Mammary epithelial cell (primary cell): ENCODE results near the gene CATSPERD.

Experiments used
- EZH2 ChIP-seq: IDR thresholded peaks from 2 replicates; pipeline ENCODE4 v1.6.1; 2012; ENCODE audit warnings: low read length, inconsistent platforms, borderline replicate concordance
- TF ChIP-seq, protein P1 (sequence below), 2 donors: IDR thresholded peaks in 1 of 2; conservative IDR thresholded peaks in 1 of 2; 2 replicates each; pipeline ENCODE4 v1.5.1; 2011 to 2012; ENCODE audit warnings: inconsistent platforms in 2 of 2, low read length in 2 of 2, mild to moderate bottlenecking in 2 of 2, control low read depth in 1 of 2, low read depth in 1 of 2; ENCODE audit not compliant: insufficient read depth in 1 of 2; ENCODE audit errors: extremely low read depth in 1 of 2

DNA sequence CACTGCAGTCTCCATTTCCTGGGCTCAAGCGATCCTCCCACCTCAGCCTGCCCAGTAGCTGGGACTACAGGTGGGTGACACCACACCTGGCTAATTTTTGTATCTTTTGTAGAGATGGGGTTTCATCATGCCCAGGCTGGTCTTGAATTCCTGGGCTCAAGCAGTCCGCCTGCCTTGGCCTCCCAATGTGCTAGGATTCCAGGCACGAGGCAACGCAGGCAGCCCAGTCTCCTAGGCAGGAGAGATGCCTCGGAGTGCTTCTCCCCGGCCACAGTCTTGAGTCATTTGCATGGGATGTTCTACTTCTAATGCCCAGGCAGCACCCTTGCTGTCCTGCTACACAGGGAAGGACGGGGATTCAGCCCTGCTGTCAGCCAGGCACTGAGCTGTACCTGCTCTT is 48.8 kb upstream of the CATSPERD start:
- TF ChIP-seq, protein P1, sequence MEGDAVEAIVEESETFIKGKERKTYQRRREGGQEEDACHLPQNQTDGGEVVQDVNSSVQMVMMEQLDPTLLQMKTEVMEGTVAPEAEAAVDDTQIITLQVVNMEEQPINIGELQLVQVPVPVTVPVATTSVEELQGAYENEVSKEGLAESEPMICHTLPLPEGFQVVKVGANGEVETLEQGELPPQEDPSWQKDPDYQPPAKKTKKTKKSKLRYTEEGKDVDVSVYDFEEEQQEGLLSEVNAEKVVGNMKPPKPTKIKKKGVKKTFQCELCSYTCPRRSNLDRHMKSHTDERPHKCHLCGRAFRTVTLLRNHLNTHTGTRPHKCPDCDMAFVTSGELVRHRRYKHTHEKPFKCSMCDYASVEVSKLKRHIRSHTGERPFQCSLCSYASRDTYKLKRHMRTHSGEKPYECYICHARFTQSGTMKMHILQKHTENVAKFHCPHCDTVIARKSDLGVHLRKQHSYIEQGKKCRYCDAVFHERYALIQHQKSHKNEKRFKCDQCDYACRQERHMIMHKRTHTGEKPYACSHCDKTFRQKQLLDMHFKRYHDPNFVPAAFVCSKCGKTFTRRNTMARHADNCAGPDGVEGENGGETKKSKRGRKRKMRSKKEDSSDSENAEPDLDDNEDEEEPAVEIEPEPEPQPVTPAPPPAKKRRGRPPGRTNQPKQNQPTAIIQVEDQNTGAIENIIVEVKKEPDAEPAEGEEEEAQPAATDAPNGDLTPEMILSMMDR (conservative IDR thresholded peaks at IDR 0.05 in 1 of 2, IDR thresholded peaks at IDR 0.05 in 1 of 2; ENCODE audit: extremely low read depth in 1 of 2, insufficient read depth in 1 of 2, low read depth in 1 of 2, low read length in 2 of 2), result no peak
- no peak for TF ChIP-seq EZH2
